ENCODE measurements around the gene AP3S2. TPM values are rescaled to one million over a fixed set of nuclear protein-coding genes. Genes with fewer than 3 reads are reported as not detected.

Gene AP3S2
- total and polyA plus RNA-seq, 4 donors = 16.7 to 33.2 (median 22.8) TPM

GRCh38 chr15:89926158-89926557 is 32.4 kb upstream of the AP3S2 start:
- Histone ChIP-seq H3K4me3 (ENCODE audit: low read length in 2 of 2) (no peak overlapping the region), H3K9me3 (ENCODE audit: control insufficient read depth, low read length) (no peaks in the 10 kb centered on the region), H3K27me3 (ENCODE audit: control insufficient read depth in 1 of 2, insufficient read depth in 2 of 2, low read length in 1 of 2) (no peaks in the 10 kb centered on the region), H3K27ac (ENCODE audit: low read depth in 1 of 2, low read length in 2 of 2) (no peak overlapping the region), H3K36me3 (ENCODE audit: control insufficient read depth in 1 of 2, insufficient read depth in 2 of 2, low read length in 1 of 2) (no peaks in the 10 kb centered on the region), H3K4me1 (ENCODE audit: control insufficient read depth in 1 of 2, insufficient read depth in 2 of 2, low read length in 2 of 2) (no peaks in the 10 kb centered on the region)
- intact Hi-C loops (cut with DNase I) = no loop called here
- ATAC-seq (ENCODE audit: low FRiP score) (no peak), DNase-seq (no peak)
- 61 to 66% methylated on average over 2 of the region's 2 CpGs for WGBS, 2 donors

DNA sequence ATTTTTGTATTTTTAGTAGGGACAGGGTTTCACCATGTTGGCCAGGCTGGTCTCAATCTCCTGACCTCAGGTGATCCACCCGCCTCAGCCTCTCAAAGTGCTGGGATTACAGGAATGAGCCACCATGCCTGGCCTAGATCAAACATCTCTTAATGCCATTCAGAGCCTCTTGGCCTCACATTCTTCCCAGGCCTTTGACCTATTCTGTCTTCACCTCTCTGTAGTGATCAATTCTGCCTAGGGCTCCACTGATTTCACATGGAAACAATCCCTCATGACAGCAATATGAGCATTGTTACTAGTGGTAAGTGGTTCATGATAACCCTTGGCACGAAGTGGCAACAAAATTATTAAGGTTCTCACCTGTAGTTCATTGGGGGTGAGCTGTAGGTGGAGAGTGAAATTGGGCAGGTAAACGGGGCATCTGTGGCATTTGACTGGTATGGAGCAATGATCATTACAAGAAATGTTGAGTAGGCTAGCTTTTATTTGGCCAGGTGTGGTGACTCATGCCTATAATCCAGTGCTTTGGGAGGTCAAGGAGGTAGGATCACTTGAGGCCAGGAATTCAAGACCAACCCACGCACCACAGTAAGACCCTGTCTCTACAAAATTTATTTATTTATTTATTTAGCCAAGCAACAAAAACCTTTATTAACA is 23.8 kb upstream of the AP3S2 start:
- Histone ChIP-seq H3K9me3 (ENCODE audit: control insufficient read depth, low read length) (no peaks in the 10 kb centered on the region), H3K36me3 (ENCODE audit: control insufficient read depth in 1 of 2, insufficient read depth in 2 of 2, low read length in 1 of 2) (no peaks in the 10 kb centered on the region), H3K27me3 (ENCODE audit: control insufficient read depth in 1 of 2, insufficient read depth in 2 of 2, low read length in 1 of 2) (peaks cover 0 to 2% of the 10 kb centered on the region in 2 donors), H3K4me3 (ENCODE audit: low read length in 2 of 2) (no peak overlapping the region), H3K4me1 (ENCODE audit: control insufficient read depth in 1 of 2, insufficient read depth in 2 of 2, low read length in 2 of 2) (no peaks in the 10 kb centered on the region), H3K27ac (ENCODE audit: low read depth in 1 of 2, low read length in 2 of 2) (no peak overlapping the region)
- DNase-seq = no peak
- no peak for ATAC-seq (ENCODE audit: low FRiP score)
- WGBS, 2 donors = 86 to 88% methylated on average over 4 of the region's 4 CpGs
- intact Hi-C loops (cut with DNase I) = no loop called here

GRCh38 chr15:89916660-89917059 is 22.9 kb upstream of the AP3S2 start:
- DNase-seq = no peak
- Histone ChIP-seq H3K4me3 (ENCODE audit: low read length in 2 of 2) (no peak overlapping the region), H3K4me1 (ENCODE audit: control insufficient read depth in 1 of 2, insufficient read depth in 2 of 2, low read length in 2 of 2) (no peaks in the 10 kb centered on the region), H3K27ac (ENCODE audit: low read depth in 1 of 2, low read length in 2 of 2) (no peak overlapping the region), H3K9me3 (ENCODE audit: control insufficient read depth, low read length) (no peaks in the 10 kb centered on the region), H3K36me3 (ENCODE audit: control insufficient read depth in 1 of 2, insufficient read depth in 2 of 2, low read length in 1 of 2) (no peaks in the 10 kb centered on the region), H3K27me3 (ENCODE audit: control insufficient read depth in 1 of 2, insufficient read depth in 2 of 2, low read length in 1 of 2) (peaks cover 0 to 2% of the 10 kb centered on the region in 2 donors)
- 58 to 85% methylated on average over 3 of the region's 3 CpGs for WGBS, 2 donors
- no peak for ATAC-seq (ENCODE audit: low FRiP score)
- intact Hi-C loops (cut with DNase I) = no loop called here

GRCh38 chr15:89912674-89913396 is 19.0 kb upstream of the AP3S2 start, which contains the start of gene ARPIN:
TSS of gene ARPIN (minus strand) at chr15:89912952. CDS start at chr15:89912835, 117 bp downstream.
- ATAC-seq (ENCODE audit: low FRiP score) = peak; percentile 85
- no peaks in the 10 kb centered on the region for H3K9me3 ChIP-seq (ENCODE audit: control insufficient read depth, low read length)
- H3K27ac ChIP-seq (ENCODE audit: low read depth in 1 of 2, low read length in 2 of 2) = peak within 1 kb of the TSS in 1 of 2 donors; percentile 11
- H3K36me3 ChIP-seq (ENCODE audit: control insufficient read depth in 1 of 2, insufficient read depth in 2 of 2, low read length in 1 of 2) = peaks cover 0 to 3% of the 10 kb centered on the region in 2 donors
- no peaks in the 10 kb centered on the region for H3K27me3 ChIP-seq (ENCODE audit: control insufficient read depth in 1 of 2, insufficient read depth in 2 of 2, low read length in 1 of 2)
- peak within 1 kb of the TSS; percentile 31 to 84 for H3K4me3 ChIP-seq (ENCODE audit: low read length in 2 of 2)
- WGBS, 2 donors = 6% methylated on average over 43 to 57 of the region's 57 CpGs
- intact Hi-C loops (cut with DNase I) = loop anchor here (5.0 kb wide), 2 partner anchors 154 to 169 kb away; no protein-coding TSS in a partner anchor
- H3K4me1 ChIP-seq (ENCODE audit: control insufficient read depth in 1 of 2, insufficient read depth in 2 of 2, low read length in 2 of 2) = no peaks in the 10 kb centered on the region
- DNase-seq = peak; percentile 73 to 85

GRCh38 chr15:89912145-89912673 is 18.4 kb upstream of the AP3S2 start:
- Histone ChIP-seq H3K4me1 (ENCODE audit: control insufficient read depth in 1 of 2, insufficient read depth in 2 of 2, low read length in 2 of 2) (no peaks in the 10 kb centered on the region), H3K36me3 (ENCODE audit: control insufficient read depth in 1 of 2, insufficient read depth in 2 of 2, low read length in 1 of 2) (peaks cover 0 to 3% of the 10 kb centered on the region in 2 donors), H3K4me3 (ENCODE audit: low read length in 2 of 2) (peak overlapping the region; percentile 31 to 84), H3K27ac (ENCODE audit: low read depth in 1 of 2, low read length in 2 of 2) (no peak overlapping the region), H3K9me3 (ENCODE audit: control insufficient read depth, low read length) (no peaks in the 10 kb centered on the region), H3K27me3 (ENCODE audit: control insufficient read depth in 1 of 2, insufficient read depth in 2 of 2, low read length in 1 of 2) (no peaks in the 10 kb centered on the region)
- WGBS, 2 donors = 0 to 3% methylated on average over 30 to 36 of the region's 36 CpGs
- intact Hi-C loops (cut with DNase I) = loop anchor here (5.0 kb wide), 2 partner anchors 155 to 170 kb away; no protein-coding TSS in a partner anchor
- peak; percentile 67 to 83 for DNase-seq
- ATAC-seq (ENCODE audit: low FRiP score) = peak; percentile 77

DNA sequence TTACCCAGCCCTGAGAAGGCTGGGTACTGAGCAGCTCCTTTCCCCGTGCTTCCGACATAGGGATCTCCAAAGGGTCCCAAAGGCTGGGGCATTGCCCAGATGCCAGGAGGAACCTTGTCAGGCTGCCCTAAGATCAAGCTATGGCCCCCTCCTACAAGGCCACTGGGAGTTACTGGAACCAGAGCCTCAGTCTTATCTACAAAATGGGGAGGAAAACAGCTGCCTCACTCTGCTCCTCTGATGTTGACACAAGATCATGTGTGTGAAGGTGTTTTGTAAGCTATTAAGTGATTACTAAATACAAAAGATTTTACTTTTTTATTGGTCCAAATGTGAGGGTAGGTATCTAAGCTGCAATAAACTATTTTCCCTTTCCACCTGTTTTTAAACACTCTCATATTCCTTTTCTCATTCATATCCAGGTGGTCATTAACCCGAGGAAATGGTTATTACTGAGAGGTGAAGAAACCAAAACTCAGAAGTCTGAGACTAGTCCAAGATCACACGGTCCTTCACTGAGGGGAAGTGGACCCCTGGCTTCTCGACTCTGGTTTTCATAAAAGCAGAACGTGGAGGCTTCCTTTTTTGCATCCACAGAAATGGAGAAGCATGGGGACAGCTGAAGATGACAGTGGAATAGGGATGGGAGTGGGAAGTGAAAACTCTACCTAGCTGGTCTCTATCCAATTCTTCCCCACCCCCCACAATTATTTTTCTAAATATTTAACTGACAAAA is 17.3 kb upstream of the AP3S2 start:
- H3K27ac ChIP-seq (ENCODE audit: low read depth in 1 of 2, low read length in 2 of 2) = no peak overlapping the region
- DNase-seq (no peak), ATAC-seq (ENCODE audit: low FRiP score) (no peak)
- H3K4me3 ChIP-seq (ENCODE audit: low read length in 2 of 2) = no peak overlapping the region
- intact Hi-C loops (cut with DNase I) = loop anchor here (5.0 kb wide), 2 partner anchors 156 to 171 kb away; no protein-coding TSS in a partner anchor
- H3K36me3 ChIP-seq (ENCODE audit: control insufficient read depth in 1 of 2, insufficient read depth in 2 of 2, low read length in 1 of 2) = peaks cover 0 to 3% of the 10 kb centered on the region in 2 donors
- WGBS, 2 donors = 87 to 89% methylated on average over 6 of the region's 6 CpGs
- H3K27me3 ChIP-seq (ENCODE audit: control insufficient read depth in 1 of 2, insufficient read depth in 2 of 2, low read length in 1 of 2) = no peaks in the 10 kb centered on the region
- no peaks in the 10 kb centered on the region for H3K4me1 ChIP-seq (ENCODE audit: control insufficient read depth in 1 of 2, insufficient read depth in 2 of 2, low read length in 2 of 2)
- no peaks in the 10 kb centered on the region for H3K9me3 ChIP-seq (ENCODE audit: control insufficient read depth, low read length)

- Histone ChIP-seq H3K36me3 (ENCODE audit: control insufficient read depth in 1 of 2, insufficient read depth in 2 of 2, low read length in 1 of 2) (peaks cover 0 to 3% of the 10 kb centered on the region in 2 donors), H3K4me1 (ENCODE audit: control insufficient read depth in 1 of 2, insufficient read depth in 2 of 2, low read length in 2 of 2) (no peaks in the 10 kb centered on the region), H3K27ac (ENCODE audit: low read depth in 1 of 2, low read length in 2 of 2) (no peak overlapping the region), H3K27me3 (ENCODE audit: control insufficient read depth in 1 of 2, insufficient read depth in 2 of 2, low read length in 1 of 2) (no peaks in the 10 kb centered on the region), H3K4me3 (ENCODE audit: low read length in 2 of 2) (no peak overlapping the region), H3K9me3 (ENCODE audit: control insufficient read depth, low read length) (no peaks in the 10 kb centered on the region)
- 39 to 64% methylated on average over 1 to 2 of the region's 2 CpGs for WGBS, 2 donors
- DNase-seq (no peak), ATAC-seq (ENCODE audit: low FRiP score) (no peak)
- intact Hi-C loops (cut with DNase I) = loop anchor here (5.0 kb wide), 2 partner anchors 158 to 173 kb away; no protein-coding TSS in a partner anchor
Observed at GRCh38 chr15:89909611-89910010, 15.8 kb upstream of the AP3S2 start.

- no peak overlapping the region for H3K4me3 ChIP-seq (ENCODE audit: low read length in 2 of 2)
- no peaks in the 10 kb centered on the region for H3K27me3 ChIP-seq (ENCODE audit: control insufficient read depth in 1 of 2, insufficient read depth in 2 of 2, low read length in 1 of 2)
- intact Hi-C loops (cut with DNase I) = no loop called here
- ATAC-seq (ENCODE audit: low FRiP score) (no peak), DNase-seq (no peak)
- no peak overlapping the region for H3K27ac ChIP-seq (ENCODE audit: low read depth in 1 of 2, low read length in 2 of 2)
- WGBS, 2 donors = 91 to 93% methylated on average over 16 of the region's 16 CpGs
- H3K36me3 ChIP-seq (ENCODE audit: control insufficient read depth in 1 of 2, insufficient read depth in 2 of 2, low read length in 1 of 2) = peaks cover 0 to 4% of the 10 kb centered on the region in 2 donors
- H3K9me3 ChIP-seq (ENCODE audit: control insufficient read depth, low read length) = no peaks in the 10 kb centered on the region
- H3K4me1 ChIP-seq (ENCODE audit: control insufficient read depth in 1 of 2, insufficient read depth in 2 of 2, low read length in 2 of 2) = no peaks in the 10 kb centered on the region
Observed at GRCh38 chr15:89908226-89908625, 14.4 kb upstream of the AP3S2 start.

Data from aorta (tissue), 5 donors.